Stimulated activated CD8-positive, alpha-beta memory T cell treated with anti-CD3 and anti-CD28 coated beads, Interleukin-7, amount 100 ng/mL, for 24 hours (primary cell): Measurements from ENCODE around the gene DENND1A.
"Not testable (repeated sequence)": the region's sequence is repeated elsewhere in the genome, so short reads cannot be mapped to it uniquely, and the experiment has no call there.

Experiments used
- DNase-seq: peaks from one replicate; pipeline ENCODE4 v3.0.0-alpha.2; 2020; ENCODE audit warnings: low read depth

Gene DENND1A

DNA sequence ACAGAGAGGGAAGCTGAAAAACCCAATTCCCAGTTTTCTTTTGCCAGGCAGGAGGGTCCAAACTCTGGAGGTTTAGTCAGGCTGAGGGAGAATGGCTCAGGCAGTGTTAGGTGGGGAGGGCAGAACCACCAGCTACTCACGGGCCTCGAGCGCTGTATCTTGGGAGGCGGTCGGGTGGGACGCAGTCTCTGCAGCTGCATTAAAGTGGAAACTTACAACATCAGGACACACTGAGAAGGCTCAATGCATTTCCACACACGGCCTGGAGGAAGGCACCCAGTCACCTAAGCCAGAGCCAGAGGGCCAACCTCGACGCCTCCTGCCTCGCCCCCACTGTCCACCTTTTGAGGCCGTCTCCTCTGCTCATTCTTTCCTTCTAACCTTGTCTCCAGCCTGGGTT, 518.3 kb downstream of the DENND1A start:
- DNase-seq: no peak

DNA sequence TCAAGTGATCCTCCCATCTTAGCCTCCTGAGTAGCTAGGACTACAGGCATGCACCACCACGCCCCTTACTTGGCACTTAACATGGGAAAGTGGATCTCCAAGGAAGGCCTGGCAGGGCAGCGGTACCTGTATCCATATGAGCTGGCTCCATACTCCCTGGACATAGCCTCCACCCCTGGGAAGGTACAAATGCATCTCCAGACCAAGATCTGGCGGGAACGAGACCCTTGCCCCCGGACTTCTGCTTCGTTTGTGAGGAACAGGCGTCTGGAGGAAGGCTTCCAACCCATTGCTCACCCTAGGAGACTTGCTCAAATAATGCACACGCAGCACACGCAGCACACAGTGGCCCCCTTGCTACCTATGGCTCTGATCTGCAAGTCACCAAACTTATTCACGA, 518.7 kb downstream of the DENND1A start:
- DNase-seq: no peak

GRCh38 chr9:123410281-123410910, 519.5 kb downstream of the DENND1A start:
- no peak for DNase-seq

- DNase-seq: no peak
These were observed 521.3 kb downstream of the DENND1A start for GRCh38 chr9:123408313-123409262.

DNA sequence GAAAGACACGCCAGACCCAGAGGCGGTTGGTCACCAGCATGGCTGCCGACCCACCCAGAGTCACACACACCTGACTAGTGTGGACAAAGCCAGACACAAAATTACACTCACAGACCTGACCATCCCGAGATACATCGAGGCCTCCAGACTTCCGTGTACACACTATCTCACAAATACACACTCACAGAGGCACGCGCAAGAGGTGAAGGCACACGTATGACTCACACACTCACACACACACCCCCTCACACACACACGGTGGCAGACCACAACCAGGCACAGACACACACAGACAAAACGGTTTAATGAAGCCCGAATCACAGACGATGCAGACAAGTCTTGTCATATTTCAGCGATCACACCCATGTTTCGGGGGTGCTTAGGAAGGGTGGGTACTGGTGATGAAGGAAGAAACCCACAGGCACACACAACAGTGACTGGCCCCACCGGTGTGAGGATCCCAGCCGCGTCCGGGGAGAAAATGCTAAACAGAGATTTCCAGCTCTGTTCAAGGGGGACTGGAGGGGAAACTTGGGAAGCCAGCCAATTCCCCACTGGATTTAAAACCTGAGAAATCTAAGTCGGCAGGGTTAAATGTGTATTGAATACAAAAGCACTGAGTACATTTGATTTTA, 522.6 kb downstream of the DENND1A start:
- DNase-seq: no peak

GRCh38 chr9:123406691-123407216, 523.2 kb downstream of the DENND1A start:
- DNase-seq: no peak

DNA sequence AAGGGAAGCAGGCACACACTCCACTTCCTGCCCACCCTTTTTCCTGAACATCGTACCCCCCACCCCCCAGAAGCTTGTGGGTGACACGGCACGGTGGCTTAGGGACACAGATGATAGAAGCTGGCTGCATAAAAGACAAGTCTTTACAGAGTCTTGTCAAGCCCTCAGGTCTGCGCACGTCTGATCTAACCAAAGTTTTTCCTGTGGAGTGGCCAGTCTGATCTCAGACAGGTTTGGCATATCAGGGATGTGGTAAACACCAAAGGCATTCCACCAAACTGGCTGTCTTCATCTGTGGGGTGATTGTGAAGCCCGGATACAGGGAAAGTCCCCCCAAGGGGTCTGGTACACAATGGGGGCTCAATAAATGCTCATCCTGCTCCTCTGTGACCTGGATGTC, 523.9 kb downstream of the DENND1A start:
- no peak for DNase-seq

GRCh38 chr9:123402981-123403509, 526.9 kb downstream of the DENND1A start:
- DNase-seq: no peak

DNA sequence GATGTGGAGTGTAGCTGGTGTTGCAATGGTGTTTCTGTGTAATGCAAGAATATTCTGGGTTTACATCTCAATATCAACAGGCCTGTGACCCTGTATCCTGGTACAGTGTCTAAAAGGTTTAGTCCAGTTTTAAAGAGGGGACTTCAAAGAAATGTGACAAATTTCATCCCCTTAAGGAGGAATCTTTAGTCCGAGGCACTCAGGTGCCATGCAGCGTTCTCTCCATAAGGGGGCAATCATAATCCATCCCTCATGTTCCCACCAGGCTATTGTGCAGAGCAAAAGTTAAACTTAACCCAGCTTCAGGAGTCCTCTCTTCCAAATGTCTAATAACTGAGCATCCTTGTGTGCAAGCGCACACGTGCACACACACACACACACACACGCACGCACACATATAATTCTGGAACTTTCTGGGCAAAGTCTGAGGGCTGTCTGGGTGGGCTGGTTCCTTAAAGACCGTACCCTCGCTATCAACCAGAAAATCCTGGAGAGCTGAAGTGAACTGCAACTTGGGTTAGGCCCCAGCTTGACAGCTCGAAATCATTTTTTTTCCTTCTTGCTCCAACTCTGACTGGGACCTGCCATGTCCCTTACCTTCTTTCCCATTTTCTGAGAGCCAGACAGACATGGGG, 527.9 kb downstream of the DENND1A start:
- DNase-seq: no peak

DNA sequence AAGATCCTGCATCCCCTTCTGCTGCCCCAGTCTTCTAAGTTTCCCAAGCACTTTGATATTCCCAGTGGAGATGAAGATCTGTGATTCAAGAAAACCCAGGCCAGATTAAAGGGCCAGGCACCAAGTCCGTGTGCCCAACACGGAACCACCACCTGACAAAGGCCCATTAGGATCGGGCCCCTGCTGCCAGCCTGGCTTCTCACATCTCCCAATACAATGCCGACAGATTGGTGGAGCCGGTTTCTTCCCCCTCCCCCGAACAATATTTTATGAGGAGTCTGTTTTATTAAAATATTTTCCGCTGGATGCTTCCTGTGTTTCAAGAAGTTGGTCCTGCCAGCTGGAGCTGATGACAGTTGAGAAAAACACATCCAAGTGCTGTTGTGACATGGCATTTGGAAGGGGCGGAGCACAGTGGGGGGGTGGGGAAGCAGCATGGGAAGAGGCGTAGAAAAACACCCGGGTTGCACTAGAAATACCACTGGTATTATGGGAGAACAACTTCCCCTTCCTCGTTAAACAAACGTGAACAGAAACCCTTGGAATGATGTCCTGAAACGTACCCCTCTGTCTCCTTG, 528.9 kb downstream of the DENND1A start:
- no peak for DNase-seq

- DNase-seq: no peak
These were observed 530.0 kb downstream of the DENND1A start for GRCh38 chr9:123399803-123400378.

GRCh38 chr9:123398938-123399337, 531.0 kb downstream of the DENND1A start:
- not testable (repeated sequence) for DNase-seq

DNA sequence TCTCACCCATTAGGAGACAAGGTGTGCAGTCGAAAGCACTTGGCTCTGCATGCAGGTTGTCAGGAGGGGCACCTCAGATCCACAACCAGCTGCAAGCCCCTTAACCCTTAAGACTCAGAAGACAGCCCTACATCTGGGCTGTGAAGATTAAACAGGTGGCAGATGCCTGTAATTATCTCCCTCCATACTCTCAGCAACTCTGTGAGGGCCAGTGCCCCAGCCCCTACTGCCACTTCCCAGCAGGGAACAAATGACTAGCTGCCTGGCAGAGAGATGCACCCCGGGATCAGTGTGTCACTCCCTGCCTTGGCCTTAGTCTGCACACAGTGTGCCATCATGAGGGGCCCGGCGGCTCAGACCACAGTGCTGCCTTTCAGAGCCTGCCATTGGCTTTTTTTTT, 532.0 kb downstream of the DENND1A start:
- DNase-seq: no peak

DNA sequence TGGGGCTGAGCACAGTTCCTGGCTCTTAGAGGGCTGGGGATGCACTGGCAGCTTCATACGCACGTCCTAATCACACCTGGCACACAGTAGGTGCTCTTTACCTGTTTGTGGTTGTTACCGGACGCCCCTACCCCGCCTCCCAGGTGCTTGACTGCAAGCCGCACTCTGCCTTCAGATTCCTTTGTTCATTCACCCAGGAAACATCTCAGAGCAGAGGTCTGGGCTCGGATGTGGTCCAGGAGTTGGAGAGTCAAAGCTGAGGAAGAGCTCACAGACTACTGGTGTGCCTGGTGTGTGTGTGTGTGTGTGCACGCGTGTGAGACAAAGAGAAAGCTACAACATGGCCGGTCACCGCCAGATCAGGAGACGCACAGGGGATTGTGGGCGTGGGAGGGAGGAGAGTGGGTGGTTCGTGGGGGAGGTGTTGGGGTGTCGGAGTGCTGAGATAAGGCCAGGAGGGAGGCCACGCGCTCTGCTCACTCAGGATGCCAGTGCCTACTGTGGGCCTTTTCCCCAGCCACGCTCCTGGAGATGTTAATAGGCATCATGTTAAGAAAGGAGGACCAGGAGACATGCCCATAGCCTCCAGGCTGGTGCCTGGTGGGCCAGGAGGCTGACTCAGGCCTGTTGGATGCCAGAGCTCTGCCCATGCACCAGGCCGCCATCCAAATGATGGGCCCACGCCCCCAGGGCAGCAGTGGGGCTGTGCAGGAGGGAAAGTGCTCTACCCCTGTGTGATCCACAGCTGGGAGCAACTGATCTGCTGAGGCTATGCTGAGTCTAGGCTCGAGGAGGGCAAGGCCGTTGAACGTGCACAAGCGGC, 534.0 kb downstream of the DENND1A start:
- no peak for DNase-seq

DNA sequence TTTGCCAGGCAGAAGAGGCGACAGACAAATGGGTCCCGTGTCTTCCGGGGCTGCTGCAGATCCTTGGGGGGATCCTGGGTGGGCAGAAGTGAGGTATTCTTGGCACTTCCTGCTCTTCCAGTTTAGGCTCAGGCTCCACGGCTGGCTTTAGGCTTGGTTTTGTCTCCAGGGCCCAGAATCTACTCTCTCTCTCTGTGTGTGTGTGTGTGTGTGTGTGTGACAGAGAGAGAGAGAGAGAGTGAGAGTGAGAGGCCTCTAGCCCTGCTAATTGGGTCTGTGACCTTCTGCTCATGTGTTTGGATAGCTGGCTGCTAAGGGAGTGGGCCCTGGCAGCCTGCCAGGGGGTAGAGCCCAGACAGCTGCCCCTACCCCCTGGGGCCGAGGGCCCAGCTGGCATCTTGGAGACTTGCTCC, 534.6 kb downstream of the DENND1A start:
- DNase-seq: no peak

- no peak for DNase-seq
These were observed 535.4 kb downstream of the DENND1A start for GRCh38 chr9:123394291-123395235.

- no peak for DNase-seq
These were observed 537.1 kb downstream of the DENND1A start for GRCh38 chr9:123392802-123393201.

- DNase-seq: no peak
These were observed 538.0 kb downstream of the DENND1A start for GRCh38 chr9:123391946-123392345.

- DNase-seq: no peak
These were observed 538.7 kb downstream of the DENND1A start for GRCh38 chr9:123391233-123391632.
